NCI-H82 (cell line): ENCODE results near the gene CNOT8.
"Not testable (repeated sequence)": the region's sequence is repeated elsewhere in the genome, so short reads cannot be mapped to it uniquely, and the experiment has no call there.

Experiments used
- DNase-seq: peaks from one replicate; lab custom pipeline; 2025; lab: John Stamatoyannopoulos, UW

Gene CNOT8

DNA sequence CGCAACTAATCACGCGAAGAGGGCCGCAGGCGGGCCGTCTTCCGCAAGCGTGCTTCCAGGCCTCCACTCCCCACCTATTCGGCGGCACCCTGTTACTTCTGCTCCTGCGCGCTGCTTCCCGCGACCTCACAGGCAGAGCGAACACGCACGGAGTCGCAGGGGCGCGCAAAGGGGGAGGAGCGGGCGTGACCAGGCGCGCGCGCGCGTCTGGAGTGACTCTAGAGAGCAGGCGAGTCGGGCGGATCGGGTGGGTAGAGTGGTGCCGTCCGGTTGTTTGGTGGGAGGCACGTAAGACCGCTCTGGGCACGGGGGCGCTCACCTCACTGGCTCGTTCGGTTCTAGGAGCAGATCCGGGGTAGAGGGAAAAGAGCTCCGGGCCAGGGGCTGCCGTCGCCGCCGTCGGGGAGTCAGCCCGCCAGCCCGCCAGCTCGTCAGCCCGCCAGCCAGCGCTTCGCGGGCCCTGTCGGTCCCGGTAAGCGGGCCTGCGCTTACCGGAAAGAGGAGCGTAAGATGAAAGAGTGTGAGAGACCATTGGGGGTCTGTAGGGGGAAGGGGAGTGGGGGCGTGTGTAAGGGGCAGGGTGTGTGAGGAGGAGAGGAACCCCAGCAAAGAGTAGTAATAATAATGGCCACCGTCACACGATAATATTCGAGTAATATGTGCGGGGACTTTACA is at the start of gene CNOT8:
CNOT8 (plus strand) TSS at position 331 of the 675 bp plus-strand sequence. CDS start 4,652 bp downstream, outside the sequence.
- peak; percentile 98 for DNase-seq

DNA sequence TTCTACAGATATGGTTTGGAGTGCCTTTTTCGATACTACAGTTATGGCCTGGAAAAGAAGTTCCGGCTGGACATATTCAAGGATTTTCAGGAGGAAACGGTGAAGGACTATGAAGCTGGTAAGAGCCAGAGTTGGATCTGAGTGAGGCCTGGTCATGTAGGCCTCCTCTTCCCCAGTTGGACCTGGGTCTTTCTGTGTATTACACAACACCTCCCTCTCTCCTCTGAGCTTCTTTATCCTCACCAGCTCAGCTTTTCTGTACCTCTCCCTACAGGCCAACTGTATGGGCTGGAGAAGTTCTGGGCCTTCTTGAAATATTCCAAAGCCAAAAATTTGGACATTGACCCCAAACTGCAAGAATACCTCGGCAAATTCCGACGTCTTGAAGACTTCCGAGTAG is 47.2 kb upstream of the CNOT8 start:
- no peak for DNase-seq

DNA sequence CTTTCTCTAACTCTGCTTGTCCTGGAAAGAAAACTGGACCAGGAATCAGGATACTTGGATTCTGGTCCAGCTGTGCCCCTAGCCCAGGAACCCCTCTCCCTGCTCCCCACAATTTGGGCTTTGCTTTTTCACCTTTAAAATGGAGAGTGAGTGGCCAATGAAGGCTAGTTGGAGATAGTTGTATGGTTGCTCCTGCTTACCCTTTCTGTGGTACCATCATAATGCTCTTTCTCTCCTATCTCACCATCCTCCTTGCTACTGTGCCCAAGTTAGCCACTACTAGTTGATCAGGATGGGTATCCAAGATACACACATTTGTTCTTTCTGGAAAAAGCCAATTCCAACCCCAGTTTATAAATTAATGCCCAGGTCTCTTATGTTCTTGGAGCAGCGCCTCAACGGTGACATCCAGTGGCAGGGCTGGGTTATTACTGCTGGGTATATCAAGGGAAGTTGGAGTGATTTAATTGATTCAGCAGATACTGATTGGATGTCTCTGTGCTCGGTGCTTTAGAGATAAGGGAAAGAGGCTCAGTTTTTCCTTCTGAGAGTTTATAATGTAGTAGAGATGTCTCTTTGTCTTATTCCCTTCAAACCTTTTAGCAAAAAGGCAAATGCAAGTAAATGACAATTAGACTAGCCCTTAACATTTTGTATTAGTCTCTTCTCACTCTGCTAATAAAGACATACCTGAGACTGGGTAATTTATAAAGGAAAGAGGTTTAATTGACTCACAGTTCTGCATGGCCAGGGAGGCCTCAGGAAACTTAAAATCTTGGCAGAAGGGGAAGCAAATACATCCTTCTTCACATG is 46.6 kb upstream of the CNOT8 start:
- DNase-seq = peak; percentile 56

DNA sequence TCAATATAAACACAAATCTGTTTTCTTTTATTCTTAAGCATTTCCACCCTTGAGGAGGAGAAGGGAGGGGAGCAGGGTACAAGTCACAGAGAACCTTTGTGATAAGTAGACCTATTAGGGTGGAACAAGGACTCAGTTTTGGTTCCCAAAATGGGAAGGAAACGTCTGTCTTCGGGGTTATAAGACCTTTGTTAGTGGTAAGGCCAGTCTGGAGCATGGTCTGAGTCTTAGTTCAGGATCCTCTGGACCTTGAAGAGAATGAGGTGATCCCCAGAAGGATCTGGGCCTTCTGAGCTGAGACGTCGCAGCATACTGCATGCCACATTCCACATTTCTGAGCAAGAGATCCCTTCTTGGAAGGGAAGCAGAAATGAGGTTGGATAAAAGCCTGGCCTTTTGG is 45.3 kb upstream of the CNOT8 start:
- DNase-seq = no peak

DNA sequence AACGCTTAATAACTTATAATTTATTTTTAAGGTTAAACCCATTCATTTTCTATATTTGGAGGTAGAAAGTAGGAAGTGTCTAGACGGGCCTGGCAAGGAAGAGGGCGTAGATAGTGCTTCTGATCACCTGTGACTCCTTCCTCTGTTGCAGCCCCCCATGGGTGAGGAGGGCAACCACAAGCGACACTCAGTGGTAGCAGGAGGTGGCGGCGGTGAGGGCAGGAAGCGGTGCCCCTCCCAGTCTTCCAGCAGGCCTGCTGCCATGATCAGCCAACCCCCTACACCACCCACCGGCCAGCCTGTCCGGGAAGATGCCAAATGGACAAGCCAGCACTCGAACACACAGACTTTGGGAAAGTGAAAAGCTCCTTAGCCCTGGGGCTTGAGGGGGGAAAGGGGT is 44.7 kb upstream of the CNOT8 start:
- DNase-seq = no peak

DNA sequence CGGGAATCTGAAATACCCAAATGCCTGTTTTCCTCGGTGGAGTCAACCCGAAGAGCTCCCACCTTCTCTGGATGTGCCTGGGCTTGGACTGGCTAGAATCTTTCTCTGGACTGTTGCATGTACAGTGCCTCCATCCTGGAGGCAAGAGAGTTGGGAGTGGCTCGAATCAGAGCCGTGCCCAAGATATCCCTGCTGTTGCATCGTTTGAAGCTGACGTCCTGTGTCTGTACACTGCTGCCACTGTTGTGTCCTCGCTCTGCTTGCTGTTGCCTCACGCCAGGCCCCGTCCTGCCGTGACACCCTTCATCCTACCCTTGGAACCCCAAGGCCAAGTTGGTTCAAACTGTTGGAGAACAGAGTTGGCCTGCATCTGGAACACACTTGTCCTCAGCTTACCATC is 43.4 kb upstream of the CNOT8 start:
- DNase-seq = no peak

DNA sequence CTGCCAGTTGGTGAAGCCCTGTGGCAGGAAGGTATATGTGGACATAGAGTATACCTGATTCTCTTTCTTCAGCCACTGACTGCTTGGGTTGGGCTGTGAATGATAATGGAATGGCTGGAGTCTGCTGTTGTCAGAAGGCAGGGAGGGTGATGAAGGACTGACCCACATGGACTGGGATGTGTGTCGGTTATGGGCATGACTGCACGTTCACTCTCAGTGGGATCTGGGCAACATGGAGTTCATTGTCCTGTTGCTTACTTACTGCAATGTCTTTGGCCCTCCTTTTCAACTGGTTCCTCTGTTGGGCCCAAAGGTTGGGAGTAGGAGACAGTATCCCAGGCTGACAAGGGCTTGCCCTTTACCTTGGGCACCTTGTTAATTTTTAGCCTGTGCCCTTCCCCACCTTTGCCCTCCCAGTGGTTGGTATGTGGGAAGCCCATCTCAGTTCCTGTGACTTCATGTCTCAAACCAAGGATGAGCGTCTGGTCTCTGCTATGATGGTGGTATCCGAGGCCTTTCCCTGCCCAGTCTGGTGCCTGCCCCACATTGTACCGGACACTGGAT is 42.7 kb upstream of the CNOT8 start:
- DNase-seq = no peak

DNA sequence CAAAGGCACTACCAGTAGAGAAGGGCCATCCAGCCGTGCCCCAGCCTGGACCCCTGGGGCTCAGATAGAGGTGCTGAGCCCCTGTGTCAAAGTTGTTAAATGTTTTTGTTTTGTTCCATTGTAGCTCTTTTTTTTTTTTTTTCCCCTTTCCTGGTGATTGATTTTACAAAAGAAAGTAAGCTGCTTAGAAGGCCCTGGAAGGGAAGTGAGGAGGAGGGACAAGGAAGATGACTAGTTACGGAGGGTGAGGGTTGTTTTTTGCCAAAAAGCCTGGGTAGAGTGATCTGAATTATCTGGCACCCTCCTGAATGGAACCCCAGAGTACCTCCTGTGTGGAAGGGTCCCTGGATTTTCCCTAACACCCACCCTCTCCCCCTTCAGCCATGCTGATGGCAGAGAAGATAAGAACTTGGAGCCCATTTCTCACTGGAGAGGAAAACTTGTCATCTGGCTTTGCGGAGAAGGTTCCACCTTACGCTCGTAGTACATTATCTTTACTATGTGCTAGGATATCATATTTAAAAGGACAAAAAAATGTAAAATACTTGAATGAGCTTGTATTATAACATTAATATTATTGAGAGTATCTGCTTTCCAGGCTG is 41.4 kb upstream of the CNOT8 start:
- no peak for DNase-seq

DNA sequence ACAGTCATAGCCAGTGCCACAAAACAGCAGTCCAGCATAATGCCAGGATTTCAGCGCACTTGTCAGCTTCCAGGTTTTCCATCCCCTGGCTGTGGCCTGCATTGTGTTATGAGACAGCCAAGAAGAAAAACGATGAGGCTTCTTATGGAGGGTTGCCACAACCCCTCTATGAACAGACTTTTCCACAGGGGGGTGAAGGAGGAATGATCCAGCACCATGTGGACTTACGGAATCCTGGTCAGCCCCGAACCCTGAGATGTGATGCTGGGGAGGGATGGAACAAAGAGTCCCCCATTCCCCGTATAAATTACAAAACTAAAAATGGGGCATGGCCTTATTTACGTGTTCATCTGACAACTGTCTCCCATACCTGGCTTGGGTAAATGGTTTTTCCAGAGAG is 40.6 kb upstream of the CNOT8 start:
- no peak for DNase-seq

DNA sequence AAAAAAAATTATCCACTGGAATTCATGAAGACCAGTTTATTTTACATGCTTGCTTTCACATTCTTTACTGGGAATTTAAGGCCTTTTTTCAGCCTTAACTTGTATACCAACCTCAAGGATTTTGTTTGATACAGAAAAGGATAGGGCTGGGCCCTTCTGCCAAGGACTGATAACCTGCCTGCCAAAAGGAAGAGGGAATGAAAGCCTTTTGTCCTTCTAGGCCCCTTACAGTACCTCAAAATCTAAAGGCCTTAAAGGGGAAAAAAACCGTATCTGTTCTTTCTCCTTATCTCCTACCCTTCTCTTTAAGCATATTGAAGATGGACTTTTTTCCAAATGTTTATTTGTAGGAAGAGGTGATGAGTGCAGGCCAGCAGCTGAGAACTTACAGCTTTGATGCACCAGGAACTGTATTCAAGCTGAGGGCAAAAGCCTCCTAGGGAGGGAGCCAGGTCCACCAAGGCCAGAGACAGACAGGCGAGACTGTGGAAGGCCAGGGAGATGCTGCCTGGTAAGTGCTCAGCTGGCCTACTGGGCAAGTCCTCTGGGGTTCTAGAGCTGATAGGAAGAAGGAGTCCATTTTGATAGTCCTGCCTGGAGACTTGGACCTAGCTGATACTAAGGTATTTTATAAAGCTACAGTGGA is 39.8 kb upstream of the CNOT8 start:
- DNase-seq = no peak

DNA sequence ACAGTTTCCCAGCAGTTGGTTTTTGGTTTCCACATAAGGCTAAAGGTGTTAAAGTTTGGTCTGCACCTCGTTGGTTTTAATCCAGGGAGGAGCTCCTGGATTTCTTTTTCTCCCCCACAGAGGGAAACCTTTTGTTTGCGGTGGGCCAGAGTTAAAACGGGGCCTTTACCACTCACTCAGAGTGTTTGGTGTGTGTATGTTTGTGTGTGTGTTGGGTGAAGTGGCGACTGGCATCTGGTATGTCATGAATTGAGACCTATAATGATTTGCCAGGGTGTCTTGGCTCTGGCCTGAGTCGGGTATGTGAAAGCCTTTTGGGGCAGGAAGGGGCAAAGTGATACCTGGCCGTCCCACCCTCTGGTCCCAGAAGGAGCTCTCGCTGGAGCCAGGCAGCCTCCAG is 38.9 kb upstream of the CNOT8 start:
- DNase-seq = no peak

DNA sequence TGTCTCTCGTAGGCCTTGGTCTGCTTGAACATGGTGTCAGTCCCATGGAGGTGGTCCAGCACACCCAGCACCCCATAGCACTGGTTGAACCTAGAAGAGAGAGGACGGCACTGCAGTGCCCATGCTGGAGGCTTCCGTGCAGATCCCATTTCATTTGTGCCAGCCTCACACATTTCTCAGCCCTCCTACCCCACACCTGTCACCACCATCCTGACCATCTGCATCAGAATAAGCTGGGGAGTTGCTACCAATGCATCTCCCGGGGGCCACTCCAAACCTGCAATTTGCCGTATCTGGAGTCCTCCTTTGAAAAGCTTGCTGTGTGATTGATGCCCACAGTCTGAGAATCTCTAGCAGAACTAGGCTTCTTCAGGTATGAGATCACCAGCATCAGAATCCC is 38.0 kb upstream of the CNOT8 start:
- no peak for DNase-seq

DNA sequence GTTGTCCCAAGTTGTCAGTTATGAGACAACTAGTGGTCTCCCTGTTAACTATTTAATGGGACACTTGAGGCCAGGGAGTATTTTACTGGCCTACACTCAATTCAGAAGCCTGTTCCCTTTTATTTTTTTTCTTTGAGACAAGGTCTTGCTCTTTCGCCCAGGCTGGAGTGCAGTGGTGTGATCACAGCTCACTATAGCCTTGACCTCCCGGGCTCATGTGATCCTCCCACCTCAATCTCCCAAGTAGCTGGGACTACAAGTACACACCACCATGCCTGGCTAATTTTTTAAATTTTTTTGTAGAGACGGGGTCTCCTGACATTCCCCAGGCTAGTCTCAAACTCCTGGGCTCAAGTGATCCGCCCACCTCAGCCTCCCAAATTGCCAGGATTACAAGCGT is 35.5 kb upstream of the CNOT8 start:
- not testable (repeated sequence) for DNase-seq

DNA sequence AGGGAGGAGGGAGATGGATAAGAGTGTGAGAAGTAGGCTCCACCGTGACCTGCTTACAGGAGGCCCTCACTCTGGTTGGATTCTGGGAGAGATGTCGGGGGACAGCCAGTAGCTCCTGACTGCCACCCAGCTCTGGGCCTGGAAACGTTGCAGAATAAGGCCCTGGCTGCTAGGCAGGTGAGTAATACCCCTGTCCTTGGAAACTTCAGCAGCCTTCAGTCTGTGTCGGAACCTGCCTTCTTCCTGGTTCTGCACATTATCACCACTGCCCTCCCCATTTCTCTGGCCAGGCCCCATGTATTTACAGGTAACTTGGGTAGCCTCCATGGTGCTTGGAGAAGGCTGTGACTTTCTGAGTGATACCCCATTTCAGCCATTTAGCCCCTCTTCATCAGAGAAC is 34.8 kb upstream of the CNOT8 start:
- no peak for DNase-seq

DNA sequence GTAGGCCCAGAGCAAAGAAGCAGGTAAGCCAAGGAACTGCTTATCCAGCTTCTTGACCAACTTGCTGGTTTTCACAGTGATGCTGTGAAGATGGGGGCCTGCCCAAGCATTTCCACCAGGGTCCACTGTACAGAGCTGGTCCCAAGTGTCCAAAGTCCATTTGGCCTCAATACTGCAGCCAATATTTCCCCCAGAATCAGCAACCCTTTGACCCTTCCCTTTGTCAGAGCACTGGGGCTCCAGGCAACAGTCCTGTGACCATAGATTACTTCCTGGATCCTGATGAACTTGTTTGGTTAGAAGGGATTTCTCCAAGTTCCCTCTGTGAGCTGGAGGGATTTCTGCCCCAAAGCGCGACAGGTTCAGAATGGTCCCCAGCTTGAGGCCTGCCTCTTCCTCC is 34.4 kb upstream of the CNOT8 start:
- no peak for DNase-seq

DNA sequence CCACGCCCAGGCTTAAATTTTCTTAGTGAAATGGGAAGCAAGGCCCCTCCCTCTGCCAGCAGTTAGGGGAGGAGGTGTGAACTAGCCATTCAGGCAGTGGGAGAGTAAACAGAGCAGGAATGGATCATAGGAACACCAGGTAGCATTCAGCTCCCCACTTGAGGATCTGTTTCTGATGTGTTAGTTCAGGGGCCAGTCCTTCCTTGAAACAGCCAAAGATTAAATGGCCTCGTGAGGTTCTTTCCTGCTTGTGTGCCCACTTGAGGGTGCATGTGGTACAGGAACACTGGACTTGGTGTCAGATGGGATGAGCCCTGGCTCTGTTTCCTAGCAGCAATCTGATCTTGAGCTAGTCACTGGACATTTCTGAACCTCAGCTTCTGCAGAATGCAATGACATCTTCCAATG is 29.2 kb upstream of the CNOT8 start:
- DNase-seq = peak; percentile 5

DNA sequence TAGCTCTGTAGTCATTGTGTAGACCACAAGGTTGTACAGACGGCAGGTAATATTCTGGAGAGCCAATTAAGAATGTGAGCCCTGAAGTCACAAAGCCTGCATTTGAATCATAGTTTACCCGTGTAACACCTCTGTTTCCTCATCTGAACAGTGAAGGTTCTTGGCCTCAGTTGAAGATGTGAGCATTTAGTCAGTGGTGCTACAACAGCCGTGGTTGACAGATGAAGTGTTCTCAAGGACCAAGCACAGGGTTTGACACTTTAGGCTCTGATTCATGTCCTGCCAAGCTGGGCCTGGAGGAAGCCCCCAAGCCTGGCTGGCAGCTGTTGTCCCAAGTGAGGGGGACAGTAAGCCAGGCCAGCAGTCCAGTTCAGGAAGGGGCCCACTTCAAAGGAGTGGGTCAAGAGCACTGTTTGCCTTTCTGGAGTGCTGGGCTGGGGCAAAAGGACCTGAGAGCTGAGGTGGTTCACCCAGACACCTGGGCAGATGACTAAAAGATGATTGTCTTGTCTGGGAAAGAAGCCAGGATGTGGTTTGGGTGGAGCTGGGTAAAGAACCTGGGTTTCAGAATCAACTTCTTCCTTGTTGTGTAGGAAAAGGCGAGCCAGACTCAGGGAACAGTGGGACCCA is 28.7 kb upstream of the CNOT8 start:
- DNase-seq = no peak

DNA sequence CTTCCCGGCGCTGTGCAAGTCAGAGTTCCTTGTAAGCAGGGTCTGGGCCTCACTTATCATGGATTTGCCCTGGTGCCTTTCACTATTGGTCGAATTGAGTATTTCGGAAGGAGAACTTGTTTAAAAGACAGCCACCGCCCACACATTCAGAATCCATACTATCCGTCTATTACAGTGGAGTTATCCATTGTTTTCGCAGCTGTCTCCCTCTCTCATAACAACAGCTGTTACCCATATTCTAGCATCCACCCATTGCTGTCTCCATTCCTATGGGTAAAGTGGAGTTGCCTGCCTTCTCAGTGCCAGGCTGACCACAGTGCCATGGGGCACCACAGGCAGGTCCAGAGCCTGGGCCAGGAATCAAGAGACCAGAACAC is 28.2 kb upstream of the CNOT8 start:
- no peak for DNase-seq

DNA sequence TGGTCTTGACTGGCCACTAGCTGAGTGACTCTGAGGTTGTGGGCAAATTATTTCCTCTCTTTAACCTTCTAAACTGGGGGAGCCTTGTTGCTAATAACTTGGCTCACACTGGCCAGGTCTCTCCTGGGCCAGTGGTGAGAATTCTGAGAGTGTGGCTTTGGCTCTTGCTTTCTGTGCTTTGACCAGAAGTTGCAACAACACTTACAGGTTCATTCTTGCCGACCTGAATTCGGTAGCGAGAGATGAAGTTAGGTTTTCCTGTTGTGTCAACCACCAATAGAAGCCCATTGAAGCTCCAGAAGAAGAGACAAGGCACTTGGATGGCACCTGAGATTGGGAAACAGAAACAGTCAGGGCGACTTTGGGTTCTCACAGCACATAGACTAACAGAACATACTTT is 27.8 kb upstream of the CNOT8 start:
- DNase-seq = no peak

DNA sequence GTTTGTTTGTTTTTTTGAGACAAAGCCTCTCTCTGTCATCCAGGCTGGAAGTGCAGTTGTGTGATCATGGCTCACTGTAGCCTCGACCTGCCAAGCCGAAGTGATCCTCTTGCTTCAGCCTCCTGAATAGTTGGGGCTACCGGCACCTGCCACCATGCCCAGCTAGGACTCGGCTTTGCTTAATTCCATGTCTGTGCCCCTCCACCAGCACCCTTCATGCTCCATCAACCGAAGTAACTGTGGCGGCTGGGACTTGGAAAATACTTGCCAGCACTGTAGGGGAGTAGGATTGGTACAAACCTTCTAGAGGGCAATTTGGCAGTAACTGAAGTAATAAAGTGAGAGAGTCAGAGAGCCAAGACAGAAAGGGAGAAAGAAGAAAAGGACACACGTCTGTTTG is 27.0 kb upstream of the CNOT8 start:
- peak; percentile 24 for DNase-seq

DNA sequence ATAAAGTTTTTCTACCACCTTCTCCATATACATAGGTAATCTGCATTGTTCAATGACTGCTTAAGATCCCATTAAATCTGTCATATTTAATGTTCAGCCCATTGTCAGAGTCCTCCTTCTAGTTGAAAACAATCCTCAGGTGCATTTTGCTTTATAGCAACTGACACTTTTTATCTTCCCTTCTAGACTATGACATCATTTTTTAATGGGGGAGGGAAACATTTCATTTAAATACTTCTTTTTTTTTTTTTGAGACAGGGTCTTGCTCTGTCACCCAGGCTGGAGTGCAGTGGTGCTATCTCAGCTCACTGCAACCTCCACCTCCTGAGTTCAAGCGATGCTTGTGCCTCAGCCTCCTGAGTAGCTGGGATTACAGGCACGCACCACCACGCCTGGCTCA is 25.6 kb upstream of the CNOT8 start:
- not testable (repeated sequence) for DNase-seq

DNA sequence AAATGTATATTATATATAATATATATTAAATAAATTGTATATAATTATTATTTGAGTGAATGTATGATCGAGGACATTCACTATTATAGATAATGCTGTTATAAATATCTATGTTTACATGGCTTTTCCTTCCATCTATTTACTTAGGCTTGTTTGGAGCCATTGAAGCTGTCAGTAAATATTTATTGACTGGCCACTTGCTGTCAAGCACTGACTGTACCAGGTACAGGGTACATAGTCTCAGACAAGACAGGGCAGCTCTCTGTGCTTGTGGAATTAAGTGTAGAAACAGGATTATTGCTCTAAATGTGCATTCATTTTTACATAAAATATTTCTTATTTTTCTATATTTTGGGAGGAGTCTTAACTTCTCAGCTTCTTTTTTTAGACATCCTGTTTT is 24.4 kb upstream of the CNOT8 start:
- no peak for DNase-seq
